ENCODE data around the gene SGCE.
"Not testable (repeated sequence)": the region's sequence is repeated elsewhere in the genome, so short reads cannot be mapped to it uniquely, and the experiment has no call there.

Gene SGCE, protein sequence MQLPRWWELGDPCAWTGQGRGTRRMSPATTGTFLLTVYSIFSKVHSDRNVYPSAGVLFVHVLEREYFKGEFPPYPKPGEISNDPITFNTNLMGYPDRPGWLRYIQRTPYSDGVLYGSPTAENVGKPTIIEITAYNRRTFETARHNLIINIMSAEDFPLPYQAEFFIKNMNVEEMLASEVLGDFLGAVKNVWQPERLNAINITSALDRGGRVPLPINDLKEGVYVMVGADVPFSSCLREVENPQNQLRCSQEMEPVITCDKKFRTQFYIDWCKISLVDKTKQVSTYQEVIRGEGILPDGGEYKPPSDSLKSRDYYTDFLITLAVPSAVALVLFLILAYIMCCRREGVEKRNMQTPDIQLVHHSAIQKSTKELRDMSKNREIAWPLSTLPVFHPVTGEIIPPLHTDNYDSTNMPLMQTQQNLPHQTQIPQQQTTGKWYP

DNA sequence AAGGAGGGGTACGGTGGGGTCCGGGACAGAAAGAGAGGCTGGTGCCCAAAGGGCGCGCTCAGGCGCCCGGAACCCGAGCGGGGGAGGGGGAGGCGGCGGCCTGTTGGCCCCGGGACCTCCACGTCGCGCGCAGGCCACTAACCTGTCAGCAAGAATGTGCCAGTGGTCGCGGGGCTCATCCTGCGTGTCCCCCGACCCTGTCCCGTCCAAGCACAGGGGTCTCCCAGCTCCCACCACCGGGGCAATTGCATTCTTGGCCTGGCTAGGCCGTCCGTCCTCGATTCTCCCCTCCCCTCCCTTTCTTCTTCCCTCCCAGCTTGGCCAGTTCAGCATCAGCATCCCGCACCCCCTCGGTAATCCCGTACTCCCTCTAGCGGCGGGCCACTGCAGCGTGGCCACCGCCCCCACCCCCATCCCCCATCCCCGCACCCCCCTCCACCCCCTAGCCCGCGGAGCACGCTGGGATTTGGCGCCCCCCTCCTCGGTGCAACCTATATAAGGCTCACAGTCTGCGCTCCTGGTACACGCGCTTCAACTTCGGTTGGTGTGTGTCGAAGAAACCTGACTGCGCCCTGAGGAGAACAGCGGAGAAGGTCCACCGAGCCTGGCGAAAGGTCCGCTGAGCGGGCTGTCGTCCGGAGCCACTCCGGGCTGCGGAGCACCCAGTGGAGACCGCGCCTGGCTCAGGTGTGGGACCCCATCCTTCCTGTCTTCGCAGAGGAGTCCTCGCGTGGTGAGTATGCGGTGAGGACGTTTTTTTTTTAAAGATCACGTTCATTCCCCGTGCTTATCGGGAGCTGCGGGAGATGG lies at the start of gene SGCE:
Gene SGCE (minus strand): TSS at position 286 of the 810 bp plus-strand sequence. CDS start 35 bp downstream, at position 251.
- no peak for DNase-seq (ENCODE audit: low read depth in 3 of 3, low spot score in 1 of 3)

DNA sequence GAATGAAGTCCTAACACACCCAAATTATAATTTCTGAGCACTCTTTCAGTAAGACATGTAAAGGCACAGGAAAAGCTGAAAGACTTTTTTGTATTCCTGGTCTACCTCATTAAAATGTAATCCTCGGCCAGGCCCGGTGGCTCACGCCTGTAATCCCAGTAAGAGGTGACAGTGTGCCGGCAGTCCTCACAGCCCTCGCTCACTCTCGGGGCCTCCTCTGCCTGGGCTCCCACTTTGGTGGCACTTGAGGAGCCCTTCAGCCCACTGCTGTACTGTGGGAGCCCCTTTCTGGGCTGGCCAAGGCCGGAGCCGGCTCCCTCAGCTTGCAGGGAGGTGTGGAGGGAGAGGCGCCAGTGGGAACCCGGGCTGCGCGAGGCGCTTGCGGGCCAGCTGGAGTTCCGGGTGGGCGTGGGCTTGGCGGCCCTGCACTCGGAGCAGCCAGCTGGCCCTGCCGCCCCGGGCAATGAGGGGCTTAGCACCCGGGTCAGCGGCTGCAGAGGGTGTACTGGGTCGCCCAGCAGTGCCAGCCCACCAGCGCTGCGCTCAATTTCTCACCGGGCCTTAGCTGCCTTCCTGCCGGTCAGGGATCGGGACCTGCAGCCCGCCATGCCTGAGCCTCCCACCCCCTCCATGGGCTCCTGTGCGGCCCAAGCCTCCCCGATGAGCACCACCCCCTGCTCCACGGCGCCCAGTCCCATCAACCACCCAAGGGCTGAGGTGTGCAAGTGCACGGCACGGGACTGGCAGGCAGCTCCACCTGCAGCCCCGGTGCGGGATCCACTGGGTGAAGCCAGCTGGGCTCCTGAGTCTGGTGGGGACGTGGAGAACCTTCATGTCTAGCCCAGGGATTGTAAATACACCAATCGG lies 49.5 kb upstream of the SGCE start:
- not testable (repeated sequence) for DNase-seq (ENCODE audit: low read depth in 3 of 3, low spot score in 1 of 3)

DNA sequence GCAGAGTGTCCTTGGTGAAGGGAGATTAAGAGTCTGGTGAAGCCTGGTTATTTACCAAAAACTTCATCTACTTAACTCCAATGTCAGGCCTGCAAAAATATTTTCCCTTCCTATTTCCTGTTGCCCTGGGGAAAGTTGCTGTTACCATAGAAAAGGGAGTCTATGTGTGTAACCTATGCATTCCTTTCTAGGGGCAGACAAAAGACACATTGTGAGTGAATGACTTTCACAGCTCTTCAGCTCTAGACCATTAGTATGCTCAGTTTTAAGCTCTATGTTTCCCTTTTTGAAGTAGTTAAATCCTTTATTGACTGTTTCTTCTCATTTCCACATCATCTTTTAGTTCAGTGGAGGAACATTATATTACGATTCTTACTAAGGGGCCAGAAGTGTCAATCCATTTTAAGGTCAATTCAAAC lies 45.6 kb upstream of the SGCE start:
- no peak for DNase-seq (ENCODE audit: low read depth in 3 of 3, low spot score in 1 of 3)

DNA sequence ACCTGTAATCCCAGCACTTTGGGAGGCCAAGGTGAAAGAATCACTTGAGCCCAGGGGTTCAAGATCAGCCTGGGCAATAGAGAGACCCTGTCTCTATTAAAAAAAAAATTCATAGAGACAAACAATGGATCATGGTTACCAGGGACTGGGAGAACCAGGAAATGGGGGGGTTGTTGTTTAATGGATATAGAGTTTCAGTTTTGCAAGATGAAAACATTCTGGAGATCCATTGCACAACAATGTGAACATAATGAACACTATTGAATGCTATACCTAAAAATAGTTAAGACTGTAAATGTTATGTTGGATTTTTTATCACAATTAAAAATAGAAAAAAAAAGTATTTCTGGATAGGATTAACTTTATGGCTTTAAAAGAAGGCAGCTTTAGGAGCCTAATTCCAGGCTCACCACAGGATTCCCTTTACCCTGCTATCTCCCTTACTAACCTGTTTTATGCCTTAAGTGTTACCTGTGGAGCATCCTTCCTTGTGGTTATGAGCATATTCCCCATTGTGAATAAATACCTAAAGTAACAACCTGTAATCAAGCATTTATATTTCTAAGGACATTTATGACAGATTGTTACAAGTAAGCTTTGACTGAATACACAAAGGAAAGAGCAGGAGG lies 45.1 kb upstream of the SGCE start:
- no peak for DNase-seq (ENCODE audit: low read depth in 3 of 3, low spot score in 1 of 3)

DNA sequence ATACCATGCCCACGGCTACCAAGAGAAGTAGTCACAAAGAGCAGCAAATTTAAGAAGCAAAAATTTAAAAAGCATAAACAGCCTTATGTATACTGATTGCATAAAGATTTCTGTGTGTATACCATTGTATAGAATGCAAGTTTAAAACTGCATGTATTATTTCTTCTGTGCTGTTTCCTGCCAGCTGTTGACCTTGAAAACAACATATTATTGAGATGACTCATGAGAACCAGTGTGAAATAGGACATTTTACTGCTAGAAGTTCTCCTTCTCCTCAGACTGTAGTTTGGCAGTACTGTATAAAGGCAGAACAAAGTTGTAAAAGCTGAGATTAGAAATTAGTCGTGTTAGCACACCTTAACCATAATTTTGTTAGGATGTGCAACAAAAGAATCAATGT lies 42.3 kb upstream of the SGCE start:
- DNase-seq (ENCODE audit: low read depth in 3 of 3, low spot score in 1 of 3) = no peak

DNA sequence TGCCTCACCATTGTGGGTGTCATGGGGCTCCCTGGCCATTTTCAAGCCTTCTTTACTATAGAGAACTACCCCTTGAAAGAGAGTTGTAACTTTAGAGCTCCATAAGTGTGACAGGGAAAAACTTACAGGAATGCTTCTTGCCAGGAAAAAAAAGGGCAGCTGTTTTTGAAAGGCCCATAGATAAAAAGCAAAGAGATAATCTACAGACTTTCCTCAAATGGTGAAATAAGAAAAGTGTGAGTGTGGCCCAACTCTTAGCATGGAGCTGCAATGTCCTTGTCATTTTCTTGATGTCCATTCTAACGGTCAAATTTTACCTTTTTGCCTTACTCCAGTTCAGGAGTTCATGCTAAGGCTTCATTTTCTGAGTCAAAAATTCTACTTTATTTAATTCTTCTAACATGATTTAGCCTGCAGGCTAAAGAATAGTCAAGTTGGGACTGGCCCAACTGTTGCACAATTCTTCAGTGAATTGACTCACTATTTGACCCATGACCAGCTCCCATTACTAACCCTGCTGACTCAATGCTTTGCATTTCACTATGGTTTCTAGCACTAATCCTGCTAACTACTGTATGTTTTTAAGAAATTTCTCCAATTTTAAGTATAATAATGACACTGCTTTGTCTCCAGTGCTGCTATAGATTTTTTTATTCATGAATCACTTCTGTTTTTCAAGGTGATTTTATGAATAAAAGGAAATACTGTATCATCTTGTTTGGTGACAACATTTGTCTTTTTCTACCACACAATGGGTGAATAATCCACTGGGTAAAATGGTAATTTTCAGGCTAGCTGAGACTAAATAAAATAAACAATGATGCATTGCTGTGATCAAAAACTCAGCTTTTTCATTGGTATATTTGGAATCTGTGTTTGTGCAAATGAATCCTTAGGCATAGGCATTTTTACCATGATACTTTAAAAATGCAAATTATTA lies 41.4 kb upstream of the SGCE start:
- DNase-seq (ENCODE audit: low read depth in 3 of 3, low spot score in 1 of 3) = no peak

DNA sequence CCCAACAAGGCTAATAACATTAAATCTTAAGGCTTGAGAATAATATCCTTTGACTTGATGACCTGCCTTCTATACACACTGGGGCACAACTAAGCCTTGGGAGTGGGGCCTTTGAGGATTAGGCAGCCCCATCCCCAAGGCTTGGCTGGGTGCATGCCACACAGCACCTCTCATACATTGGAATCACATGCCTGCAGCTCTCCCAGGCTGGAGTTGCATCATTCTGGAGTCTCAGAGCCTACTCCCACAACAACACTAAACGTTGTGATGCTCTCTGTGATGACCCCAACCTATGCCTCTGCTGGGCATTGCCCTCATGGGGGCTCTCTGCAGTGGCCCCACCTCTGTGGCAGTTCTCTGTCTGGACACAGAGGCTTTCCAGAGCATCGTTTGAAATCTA lies 31.9 kb upstream of the SGCE start:
- DNase-seq (ENCODE audit: low read depth in 3 of 3, low spot score in 1 of 3) = no peak

DNA sequence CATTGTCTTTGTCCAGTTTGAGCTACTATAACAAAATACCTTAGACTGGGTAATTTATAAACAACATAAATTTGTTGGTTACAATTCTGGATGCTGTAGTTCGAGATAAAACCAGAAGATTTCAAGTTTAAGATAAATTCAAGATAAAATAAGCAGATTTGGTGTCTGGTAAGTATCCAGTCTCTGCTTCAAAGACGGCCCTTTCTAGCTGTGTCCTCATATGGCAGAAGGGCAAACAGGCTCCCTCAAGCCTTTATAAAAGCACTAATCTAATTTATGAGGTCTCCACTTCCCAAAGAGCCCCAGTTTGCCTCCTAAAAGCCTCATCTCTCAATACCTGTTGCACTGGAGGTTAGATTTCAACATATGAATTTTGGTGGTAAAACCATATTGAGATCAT lies 31.1 kb upstream of the SGCE start:
- DNase-seq (ENCODE audit: low read depth in 3 of 3, low spot score in 1 of 3) = no peak

DNA sequence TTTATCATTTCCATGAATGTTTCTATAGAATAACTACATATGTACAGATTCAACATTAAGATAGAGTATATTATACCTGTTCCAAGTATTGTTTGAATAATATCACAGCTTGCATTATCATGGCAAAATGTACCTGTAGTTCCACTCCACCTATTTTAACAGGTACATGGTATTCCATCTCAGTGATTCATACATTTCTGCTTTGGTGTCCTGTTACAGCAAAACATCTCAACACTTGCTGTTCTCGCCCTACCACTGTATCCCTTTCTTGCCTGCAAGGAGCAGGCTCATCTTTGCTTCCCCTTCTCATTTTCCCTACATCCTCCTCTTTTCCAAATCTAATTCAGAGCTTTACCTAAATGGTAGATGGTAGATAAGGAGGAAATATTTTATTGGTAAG lies 27.1 kb upstream of the SGCE start:
- no peak for DNase-seq (ENCODE audit: low read depth in 3 of 3, low spot score in 1 of 3)

DNA sequence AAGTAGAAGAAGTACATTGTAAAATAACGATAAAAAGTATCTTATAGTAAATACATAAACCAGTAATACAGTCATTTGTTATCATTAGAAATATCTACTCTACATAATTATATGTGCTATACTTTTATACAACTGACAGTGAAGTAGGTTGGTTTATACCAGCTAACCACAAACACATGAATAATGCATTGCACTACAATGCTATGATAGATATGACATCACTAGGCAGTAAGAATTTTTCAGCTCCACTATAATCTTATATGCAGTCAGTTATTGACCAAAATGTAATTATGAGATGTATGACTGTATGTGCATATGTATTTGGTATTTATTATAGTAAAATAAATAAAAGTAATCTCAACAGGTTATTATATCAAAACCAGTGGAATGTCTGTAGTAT lies 23.4 kb upstream of the SGCE start:
- no peak for DNase-seq (ENCODE audit: low read depth in 3 of 3, low spot score in 1 of 3)

DNA sequence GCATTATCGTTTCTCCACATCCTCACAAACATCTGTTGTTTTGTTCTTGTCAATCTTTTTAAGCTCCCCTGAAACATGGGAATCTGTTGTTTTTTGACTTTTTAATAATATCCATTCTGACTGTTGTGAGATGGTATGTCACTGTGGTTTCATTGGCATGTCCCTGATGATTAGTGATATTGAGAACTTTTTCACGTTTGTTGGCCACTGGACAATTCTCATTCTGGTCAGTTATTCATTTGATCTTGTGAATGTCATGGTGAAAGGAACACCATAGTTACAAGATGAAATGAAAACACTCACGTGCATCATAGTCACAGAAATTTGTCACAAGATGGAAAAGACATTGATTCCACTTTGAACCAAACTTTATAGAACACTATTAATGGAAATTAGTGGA lies 20.5 kb upstream of the SGCE start:
- DNase-seq (ENCODE audit: low read depth in 3 of 3, low spot score in 1 of 3) = no peak

DNA sequence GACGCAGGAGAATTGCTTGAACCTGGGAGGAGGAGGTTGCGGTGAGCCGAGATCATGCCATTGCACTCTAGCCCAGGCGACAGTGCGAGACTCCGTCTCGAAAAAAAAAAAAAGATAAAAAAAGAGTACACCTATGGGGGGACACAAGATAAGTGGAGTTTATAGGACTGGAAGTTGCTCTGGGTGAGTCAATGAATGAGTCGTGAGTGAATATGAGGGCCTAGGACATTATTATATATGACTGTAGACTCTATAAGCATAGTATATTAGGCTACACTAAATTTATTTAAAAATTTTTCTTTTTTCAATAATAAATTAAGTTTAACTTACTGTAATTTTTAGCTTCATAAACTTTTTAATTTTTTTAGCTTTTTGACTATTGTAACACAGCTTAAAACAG lies 19.4 kb upstream of the SGCE start:
- DNase-seq (ENCODE audit: low read depth in 3 of 3, low spot score in 1 of 3) = no peak

DNA sequence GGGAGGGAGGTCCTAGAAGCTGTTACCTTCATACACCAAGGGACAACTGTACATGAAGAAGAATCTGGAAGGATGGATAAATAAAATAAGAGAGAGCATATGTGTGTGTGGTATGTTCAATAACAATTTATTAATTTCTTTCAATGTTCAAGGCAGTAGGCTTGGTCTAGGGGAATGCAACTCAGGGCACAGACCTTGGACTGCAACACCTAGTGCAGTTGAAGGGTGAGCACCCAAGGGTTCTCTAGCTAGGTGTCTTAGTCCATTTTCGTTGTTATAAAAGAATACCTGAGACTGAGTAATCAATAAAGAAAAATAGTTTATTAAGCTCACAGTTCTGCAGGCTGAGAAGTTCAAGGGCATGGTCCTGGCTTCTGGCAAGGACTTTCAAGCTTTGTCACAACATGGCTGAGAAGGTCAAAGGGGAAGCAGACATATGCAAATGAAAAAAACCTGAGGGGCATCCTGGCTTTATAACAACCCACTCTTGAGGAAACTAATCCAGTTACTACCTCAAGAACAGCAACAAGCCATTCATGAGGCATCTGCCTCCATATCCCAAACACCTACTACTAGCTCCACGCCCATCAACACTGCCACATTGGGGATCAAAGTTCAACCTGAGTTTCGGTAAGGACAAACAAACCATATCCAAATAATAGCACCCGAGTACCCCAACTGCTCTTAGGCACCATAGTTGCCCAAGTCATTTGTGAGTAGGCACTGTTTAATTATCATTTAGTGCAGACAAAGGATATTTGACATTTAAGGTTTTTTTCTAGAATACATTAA lies 15.7 kb upstream of the SGCE start:
- no peak for DNase-seq (ENCODE audit: low read depth in 3 of 3, low spot score in 1 of 3)

DNA sequence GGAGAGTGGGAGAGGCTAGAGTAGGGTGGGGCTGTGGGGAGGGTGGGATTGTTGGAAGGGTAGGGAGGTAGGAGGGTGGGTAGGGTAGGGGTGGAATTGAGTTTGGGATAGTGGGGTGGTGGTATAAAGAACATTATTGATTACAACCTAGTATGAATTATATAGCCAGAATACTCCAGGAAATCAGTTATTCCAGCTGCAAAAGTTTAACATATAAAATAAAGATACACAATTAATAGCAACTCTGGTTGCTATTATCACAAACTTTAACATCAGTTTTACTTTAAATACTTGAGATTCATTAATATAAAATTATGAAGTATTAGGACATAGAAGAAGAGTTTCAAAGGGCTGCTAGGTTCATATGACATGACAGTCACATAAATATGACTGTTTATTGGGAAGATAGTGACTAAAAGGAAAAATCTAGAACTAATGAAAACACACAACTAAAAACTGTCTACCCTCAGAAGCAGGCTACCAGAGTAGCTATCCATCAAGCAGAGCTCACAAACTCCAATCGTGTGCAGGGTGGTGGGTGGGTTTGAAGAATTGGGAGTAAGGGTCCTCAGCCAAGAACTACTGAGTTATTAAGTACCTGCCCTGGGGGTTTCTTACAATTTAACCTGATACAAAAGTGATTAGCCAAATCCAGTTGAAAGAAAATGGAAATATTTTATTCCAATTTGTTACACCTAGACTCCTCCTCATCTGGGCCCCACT lies 14.0 kb upstream of the SGCE start:
- DNase-seq (ENCODE audit: low read depth in 3 of 3, low spot score in 1 of 3) = no peak

DNA sequence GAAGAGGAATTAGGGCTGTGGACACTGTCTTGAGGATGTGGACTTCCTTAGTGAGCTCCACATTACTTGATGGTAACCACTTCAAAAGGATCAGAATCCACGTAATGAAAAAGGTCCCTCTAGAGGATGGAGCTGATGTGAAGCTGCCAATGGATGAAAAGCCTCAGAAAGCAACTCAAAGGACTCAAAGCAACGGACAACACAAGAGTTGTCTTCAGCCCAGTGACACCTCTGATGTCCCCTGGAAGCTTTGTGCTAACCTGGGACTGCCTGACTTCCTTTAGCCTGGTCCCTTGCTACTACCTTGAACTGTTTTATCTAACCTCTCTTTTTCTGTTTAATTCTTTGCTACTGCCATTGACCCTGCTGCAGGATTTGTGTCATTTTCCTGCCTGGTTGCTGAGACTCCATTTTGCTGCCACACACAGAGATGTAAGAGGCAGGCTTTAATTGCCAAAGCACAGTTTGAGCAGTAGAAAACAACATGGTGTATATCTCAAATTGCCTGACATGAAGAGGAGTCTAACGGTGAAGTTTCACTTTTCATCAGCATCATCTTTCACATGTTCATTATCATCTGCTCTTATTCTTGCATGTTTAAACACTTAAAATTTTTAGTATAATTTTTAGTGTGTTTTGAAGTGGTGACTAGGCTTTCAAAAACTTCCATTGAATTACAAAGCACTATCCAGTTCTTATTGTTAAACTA lies 11.1 kb upstream of the SGCE start:
- no peak for DNase-seq (ENCODE audit: low read depth in 3 of 3, low spot score in 1 of 3)

DNA sequence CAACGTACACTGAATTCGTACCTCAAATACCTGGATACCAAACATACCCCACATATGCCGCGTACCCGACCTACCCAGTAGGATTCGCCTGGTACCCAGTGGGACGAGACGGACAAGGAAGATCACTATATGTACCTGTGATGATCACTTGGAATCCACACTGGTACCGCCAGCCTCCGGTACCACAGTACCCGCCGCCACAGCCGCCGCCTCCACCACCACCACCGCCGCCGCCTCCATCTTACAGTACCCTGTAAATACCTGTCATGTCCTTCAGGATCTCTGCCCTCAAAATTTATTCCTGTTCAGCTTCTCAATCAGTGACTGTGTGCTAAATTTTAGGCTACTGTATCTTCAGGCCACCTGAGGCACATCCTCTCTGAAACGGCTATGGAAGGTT lies 9.5 kb upstream of the SGCE start:
- no peak for DNase-seq (ENCODE audit: low read depth in 3 of 3, low spot score in 1 of 3)

DNA sequence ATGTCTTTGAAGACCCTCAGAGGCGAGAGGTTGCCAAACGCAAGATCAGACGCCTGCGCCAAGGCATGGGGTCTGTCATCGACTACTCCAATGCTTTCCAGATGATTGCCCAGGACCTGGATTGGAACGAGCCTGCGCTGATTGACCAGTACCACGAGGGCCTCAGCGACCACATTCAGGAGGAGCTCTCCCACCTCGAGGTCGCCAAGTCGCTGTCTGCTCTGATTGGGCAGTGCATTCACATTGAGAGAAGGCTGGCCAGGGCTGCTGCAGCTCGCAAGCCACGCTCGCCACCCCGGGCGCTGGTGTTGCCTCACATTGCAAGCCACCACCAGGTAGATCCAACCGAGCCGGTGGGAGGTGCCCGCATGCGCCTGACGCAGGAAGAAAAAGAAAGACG lies 8.1 kb upstream of the SGCE start:
- no peak for DNase-seq (ENCODE audit: low read depth in 3 of 3, low spot score in 1 of 3)

DNA sequence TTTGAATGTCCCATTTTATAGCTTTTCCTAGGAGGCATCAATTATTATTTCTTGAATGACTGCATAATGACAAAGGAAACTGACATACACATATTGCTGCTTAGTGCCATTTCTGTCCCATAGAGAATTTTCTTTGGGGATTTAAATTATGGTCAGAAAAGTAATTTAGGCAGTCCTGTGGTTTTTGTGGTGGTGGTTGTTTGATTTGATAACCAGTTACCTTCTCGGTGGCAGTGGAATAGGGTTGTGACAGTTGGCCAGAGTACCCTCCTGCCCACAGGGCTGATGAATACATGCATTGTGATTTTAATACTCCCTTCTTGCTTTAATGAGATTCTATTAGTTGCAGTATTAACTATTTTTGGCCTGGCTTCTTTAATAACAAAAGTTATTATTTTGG lies 6.6 kb upstream of the SGCE start:
- no peak for DNase-seq (ENCODE audit: low read depth in 3 of 3, low spot score in 1 of 3)
